Hematopoietic multipotent progenitor cell treated with erythropoietin and hydrocortisone succinate and interleukin-3 and kit ligand, for 8 days (in vitro differentiated cells): Measurements from ENCODE around the gene STK17B.
"Not testable (repeated sequence)": the region's sequence is repeated elsewhere in the genome, so short reads cannot be mapped to it uniquely, and the experiment has no call there.

Experiments
- DNase-seq: peaks from one replicate; pipeline ENCODE4 v3.0.0-alpha.2; 2015

STK17B gene

DNA sequence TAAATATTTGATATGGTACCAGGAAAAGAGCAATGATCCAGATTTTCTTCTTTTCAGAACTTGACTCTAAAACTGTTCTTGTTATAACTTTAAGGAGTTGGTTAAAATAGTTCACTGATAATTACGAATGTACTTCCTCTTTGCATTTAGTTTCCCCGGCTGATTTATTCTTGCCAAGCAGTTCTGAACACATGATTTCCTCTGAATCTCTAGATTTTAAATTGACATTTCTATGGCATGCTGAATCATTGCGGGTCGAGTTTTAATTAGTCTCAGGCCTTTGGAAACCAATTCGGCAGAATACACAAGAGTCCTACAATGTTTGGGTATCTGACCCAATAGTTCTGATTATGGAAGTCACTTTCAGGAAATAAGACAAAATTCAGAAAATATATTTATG is 65.4 kb downstream of the STK17B start:
- peak; percentile 31 for DNase-seq

DNA sequence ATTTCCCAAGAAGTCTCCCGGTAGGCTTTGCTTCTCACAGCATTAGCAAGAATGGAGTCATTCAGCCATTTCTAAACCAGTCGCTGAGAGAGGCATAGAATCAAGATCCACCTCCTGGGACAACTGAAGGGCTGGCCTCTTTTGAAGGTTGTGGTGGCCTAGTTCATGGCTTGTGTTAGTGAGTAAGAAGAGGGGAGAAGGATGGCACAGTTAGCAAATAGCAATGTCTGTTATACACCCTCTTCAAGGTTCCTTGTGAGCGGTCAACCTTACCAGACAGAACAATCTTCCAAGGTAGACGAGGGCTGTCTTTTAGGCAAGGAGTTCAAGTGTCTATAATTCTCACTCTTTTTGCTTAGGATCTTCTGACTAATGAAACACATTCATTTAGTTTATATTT is 67.3 kb downstream of the STK17B start:
- DNase-seq, result no peak

DNA sequence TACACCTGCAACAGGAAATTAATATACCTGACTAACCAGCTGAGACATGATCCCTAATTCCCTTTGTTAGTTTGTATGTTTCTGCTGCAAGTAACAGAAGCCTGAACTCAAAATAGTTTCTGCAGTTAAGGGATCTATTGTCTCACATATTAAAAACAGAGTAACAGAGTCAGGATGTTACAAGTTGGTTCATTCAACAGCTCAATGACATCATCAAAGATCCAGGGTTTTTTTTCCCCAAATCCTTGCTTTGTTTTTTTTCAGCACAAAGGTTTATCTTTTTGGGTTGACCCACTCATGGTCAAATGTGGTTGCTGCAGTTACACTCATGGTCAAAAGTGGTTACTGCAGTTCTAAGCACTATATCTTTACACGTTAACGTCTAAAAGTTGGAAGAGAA is 67.8 kb downstream of the STK17B start:
- no peak for DNase-seq

GRCh38 chr2:196101325-196101991 is 69.9 kb downstream of the STK17B start:
- peak; percentile 83 for DNase-seq

DNA sequence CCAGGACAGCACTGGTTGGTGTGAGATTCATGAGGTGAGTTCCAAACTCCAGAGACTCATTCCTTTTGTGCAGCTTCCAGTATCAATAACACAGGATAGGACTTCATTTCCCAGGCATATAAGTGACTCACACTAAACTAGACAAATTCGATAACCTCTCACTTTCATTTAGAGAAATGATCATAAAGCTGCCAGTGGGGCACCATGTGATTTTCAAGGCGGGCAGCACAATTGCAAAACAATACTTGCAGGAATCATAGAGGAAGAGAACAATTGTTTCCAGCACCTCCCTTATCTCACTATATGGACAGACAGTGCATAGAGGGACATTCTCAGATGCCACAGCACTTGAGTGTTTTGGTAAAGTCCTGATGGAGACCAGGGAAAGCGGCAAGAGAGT is 71.5 kb downstream of the STK17B start:
- no peak for DNase-seq

DNA sequence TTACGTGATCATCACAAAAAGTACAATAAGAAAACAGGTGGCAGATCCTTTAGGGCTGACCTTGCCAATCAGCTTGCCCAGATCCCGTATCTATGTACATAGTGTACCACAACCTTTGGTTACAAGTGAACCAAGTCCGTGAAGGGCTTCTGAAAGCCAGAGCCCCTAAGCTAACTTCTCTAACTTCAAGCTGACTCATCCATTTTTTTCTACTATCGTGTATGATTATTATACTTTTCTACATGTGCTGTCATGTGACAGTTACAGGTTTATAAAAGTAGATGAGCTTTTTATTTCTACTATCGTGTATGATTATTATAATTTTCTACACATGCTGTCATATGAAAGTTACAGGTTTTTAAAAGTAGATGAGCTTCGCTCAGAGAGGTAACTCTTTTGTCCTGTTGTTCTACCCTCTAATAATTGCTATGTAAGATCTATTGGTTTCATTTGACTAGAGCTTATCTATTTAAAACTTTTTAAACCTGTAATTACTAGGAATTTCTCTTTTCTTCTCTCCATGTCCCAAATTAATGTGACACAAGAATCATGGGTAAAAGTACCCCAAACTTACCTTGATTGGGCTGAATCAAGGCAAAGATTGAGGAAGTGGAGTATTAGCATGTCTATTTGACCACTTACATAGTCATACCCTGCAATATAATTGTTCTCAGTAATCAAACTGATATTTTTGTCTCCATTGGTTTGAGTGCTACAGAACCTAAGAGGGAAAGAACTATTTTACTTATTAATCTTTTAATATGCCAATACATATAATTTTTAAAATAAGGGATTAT is 73.3 kb downstream of the STK17B start:
- DNase-seq, result no peak

GRCh38 chr2:196096982-196097745 is 74.2 kb downstream of the STK17B start:
- DNase-seq, result no peak

- DNase-seq, result no peak
These were observed 75.1 kb downstream of the STK17B start for GRCh38 chr2:196096264-196096663.

GRCh38 chr2:196089448-196089847 is 81.9 kb downstream of the STK17B start:
- DNase-seq, result not testable (repeated sequence)

- DNase-seq, result no peak
These were observed 83.2 kb downstream of the STK17B start for GRCh38 chr2:196088203-196088602.

GRCh38 chr2:196086517-196087368 is 84.6 kb downstream of the STK17B start:
- no peak for DNase-seq

GRCh38 chr2:196083601-196084000 is 87.8 kb downstream of the STK17B start:
- no peak for DNase-seq
